Duodenal mucosa (tissue), 2 donors: ENCODE results near the gene DOCK4.

Experiments used
- H3K27ac ChIP-seq: one replicate; pipeline ENCODE4 v1.7.0; 2013; ENCODE audit warnings: low read depth, low read length
- H3K27me3 ChIP-seq, 2 donors: one replicate each; pipeline ENCODE4 v1.7.0; 2013; ENCODE audit warnings: low read length in 2 of 2, control low read depth in 1 of 2; ENCODE audit not compliant: insufficient read depth in 2 of 2, control insufficient read depth in 1 of 2
- H3K36me3 ChIP-seq, 2 donors: one replicate each; pipeline ENCODE4 v1.7.0; 2013; ENCODE audit warnings: low read length in 2 of 2, control low read depth in 1 of 2; ENCODE audit not compliant: insufficient read depth in 2 of 2, control insufficient read depth in 1 of 2
- H3K4me1 ChIP-seq, 2 donors: one replicate each; pipeline ENCODE4 v1.7.0; 2013; ENCODE audit warnings: low read length in 2 of 2, control low read depth in 1 of 2; ENCODE audit not compliant: insufficient read depth in 2 of 2, control insufficient read depth in 1 of 2
- H3K4me3 ChIP-seq, 2 donors: one replicate each; pipeline ENCODE4 v1.7.0; 2013; ENCODE audit warnings: low read length in 2 of 2, low read depth in 1 of 2
- H3K9ac ChIP-seq, 2 donors: one replicate each; pipeline ENCODE4 v1.7.0; 2013; ENCODE audit warnings: low read length in 2 of 2, low read depth in 1 of 2
- H3K9me3 ChIP-seq, 2 donors: one replicate each; pipeline ENCODE4 v1.7.0; 2013; ENCODE audit warnings: low read length in 2 of 2, control low read depth in 1 of 2; ENCODE audit not compliant: control insufficient read depth in 1 of 2

Gene DOCK4

GRCh38 chr7:111982804-111983203 is 223.4 kb downstream of the DOCK4 start:
- no peak overlapping the region for H3K9ac ChIP-seq
- no peaks in the 10 kb centered on the region for H3K36me3 ChIP-seq
- no peaks in the 10 kb centered on the region for H3K4me1 ChIP-seq
- H3K9me3 ChIP-seq: no peaks in the 10 kb centered on the region
- no peak overlapping the region for H3K4me3 ChIP-seq
- H3K27me3 ChIP-seq: no peaks in the 10 kb centered on the region
- H3K27ac ChIP-seq: no peak overlapping the region

GRCh38 chr7:111982133-111982532 is 224.1 kb downstream of the DOCK4 start:
- Histone ChIP-seq H3K36me3 (no peaks in the 10 kb centered on the region), H3K9ac (no peak overlapping the region), H3K9me3 (no peaks in the 10 kb centered on the region), H3K4me1 (no peaks in the 10 kb centered on the region), H3K27me3 (no peaks in the 10 kb centered on the region), H3K4me3 (no peak overlapping the region), H3K27ac (no peak overlapping the region)

- Histone ChIP-seq H3K4me3 (no peak overlapping the region), H3K4me1 (no peaks in the 10 kb centered on the region), H3K36me3 (no peaks in the 10 kb centered on the region), H3K9ac (no peak overlapping the region), H3K9me3 (no peaks in the 10 kb centered on the region), H3K27ac (no peak overlapping the region), H3K27me3 (no peaks in the 10 kb centered on the region)
Measured at GRCh38 chr7:111980725-111981124, 225.5 kb downstream of the DOCK4 start.

- H3K36me3 ChIP-seq: no peaks in the 10 kb centered on the region
- no peaks in the 10 kb centered on the region for H3K4me1 ChIP-seq
- H3K9ac ChIP-seq: no peak overlapping the region
- no peaks in the 10 kb centered on the region for H3K27me3 ChIP-seq
- H3K9me3 ChIP-seq: no peaks in the 10 kb centered on the region
- H3K4me3 ChIP-seq: no peak overlapping the region
- no peak overlapping the region for H3K27ac ChIP-seq
Measured at GRCh38 chr7:111975346-111975745, 230.9 kb downstream of the DOCK4 start.

GRCh38 chr7:111960984-111961383 is 245.2 kb downstream of the DOCK4 start:
- H3K27me3 ChIP-seq: no peaks in the 10 kb centered on the region
- no peak overlapping the region for H3K4me3 ChIP-seq
- H3K27ac ChIP-seq: no peak overlapping the region

GRCh38 chr7:111958896-111959295 is 247.3 kb downstream of the DOCK4 start:
- no peaks in the 10 kb centered on the region for H3K9me3 ChIP-seq
- H3K9ac ChIP-seq: no peak overlapping the region
- no peaks in the 10 kb centered on the region for H3K4me1 ChIP-seq
- H3K36me3 ChIP-seq: no peaks in the 10 kb centered on the region
- no peak overlapping the region for H3K27ac ChIP-seq
- no peak overlapping the region for H3K4me3 ChIP-seq
- H3K27me3 ChIP-seq: no peaks in the 10 kb centered on the region

More at GRCh38 chr7:111960984-111961383, 245.2 kb downstream of the DOCK4 start:
- H3K9me3 ChIP-seq: no peaks in the 10 kb centered on the region
- H3K9ac ChIP-seq: no peak overlapping the region
- H3K4me1 ChIP-seq: no peaks in the 10 kb centered on the region
- no peaks in the 10 kb centered on the region for H3K36me3 ChIP-seq

- H3K9ac ChIP-seq: no peak overlapping the region
- no peak overlapping the region for H3K27ac ChIP-seq
- no peaks in the 10 kb centered on the region for H3K27me3 ChIP-seq
- H3K4me3 ChIP-seq: no peak overlapping the region
- no peaks in the 10 kb centered on the region for H3K36me3 ChIP-seq
- no peaks in the 10 kb centered on the region for H3K9me3 ChIP-seq
- H3K4me1 ChIP-seq: no peaks in the 10 kb centered on the region
Measured at GRCh38 chr7:111958431-111958830, 247.8 kb downstream of the DOCK4 start.

GRCh38 chr7:111955616-111956015 is 250.6 kb downstream of the DOCK4 start:
- Histone ChIP-seq H3K36me3 (no peaks in the 10 kb centered on the region), H3K9me3 (no peaks in the 10 kb centered on the region), H3K4me3 (no peak overlapping the region), H3K27me3 (no peaks in the 10 kb centered on the region), H3K4me1 (no peaks in the 10 kb centered on the region), H3K27ac (no peak overlapping the region), H3K9ac (no peak overlapping the region)

GRCh38 chr7:111954474-111955381 is 251.5 kb downstream of the DOCK4 start:
- Histone ChIP-seq H3K9ac (no peak overlapping the region), H3K36me3 (no peaks in the 10 kb centered on the region), H3K4me3 (no peak overlapping the region), H3K4me1 (no peaks in the 10 kb centered on the region), H3K9me3 (no peaks in the 10 kb centered on the region), H3K27ac (no peak overlapping the region), H3K27me3 (no peaks in the 10 kb centered on the region)

GRCh38 chr7:111954056-111954455 is 252.1 kb downstream of the DOCK4 start:
- Histone ChIP-seq H3K27me3 (no peaks in the 10 kb centered on the region), H3K36me3 (no peaks in the 10 kb centered on the region), H3K9me3 (no peaks in the 10 kb centered on the region), H3K27ac (no peak overlapping the region), H3K9ac (no peak overlapping the region), H3K4me1 (no peaks in the 10 kb centered on the region), H3K4me3 (no peak overlapping the region)
